OCI-LY7 (cell line): ENCODE data around the gene SVOPL. TPM values are rescaled to one million over a fixed set of nuclear protein-coding genes. Genes with fewer than 3 reads are reported as not detected.

ENCODE experiments used
- BruUV-seq: library from RNA; stranded (reverse); fragments of 400-500 nt; replicated peaks from 2 replicates; lab custom pipeline; 2021; lab: Mats Ljungman, UMichigan
- CTCF ChIA-PET: fragments of 300-600 bp; sonication (Branson Sonifier 250); formaldehyde crosslinking; loops from one replicate; lab custom pipeline; 2022; ENCODE audit warnings: antibody characterized with exemption; ENCODE audit not compliant: unreplicated experiment; lab: Charles Lee
- POLR2A ChIA-PET: fragments of 300-600 bp; sonication (Branson Sonifier 250); formaldehyde crosslinking; loops from one replicate; lab custom pipeline; 2022; ENCODE audit warnings: antibody characterized with exemption; lab: Charles Lee
- DNase-seq: peaks from one replicate; pipeline ENCODE4 v3.0.0-alpha.2; 2015; ENCODE audit warnings: low spot score
- H2AFZ ChIP-seq: fragments of 200-600 bp; sonication (generic), shearing (Covaris generic); 2 replicates; pipeline ENCODE4 v1.6.1; 2014; ENCODE audit warnings: mild to moderate bottlenecking, antibody characterized with exemption, low read length, moderate library complexity
- H3K27ac ChIP-seq: fragments of 200-600 bp; sonication (generic); 2 replicates; pipeline ENCODE4 v1.5.1; 2014; ENCODE audit warnings: mixed run types, low read depth, mild to moderate bottlenecking, moderate library complexity, low read length, inconsistent platforms; ENCODE audit not compliant: poor library complexity, severe bottlenecking
- H3K36me3 ChIP-seq: fragments of 200-600 bp; sonication (generic); 2 replicates; pipeline ENCODE4 v1.6.1; 2014; ENCODE audit warnings: mild to moderate bottlenecking, antibody characterized with exemption, low read length, moderate library complexity, mixed read lengths; ENCODE audit not compliant: insufficient read depth
- H3K4me1 ChIP-seq: fragments of 200-600 bp; sonication (generic); 2 replicates; pipeline ENCODE4 v1.5.1; 2014; ENCODE audit warnings: mild to moderate bottlenecking, low read length; ENCODE audit not compliant: insufficient read depth, poor library complexity, severe bottlenecking
- H3K4me2 ChIP-seq: fragments of 200-600 bp; sonication (generic); 2 replicates; pipeline ENCODE4 v1.6.1; 2014; ENCODE audit warnings: mild to moderate bottlenecking, low read length
- H3K4me3 ChIP-seq: fragments of 200-600 bp; sonication (generic); 2 replicates; pipeline ENCODE4 v1.5.1; 2014; ENCODE audit warnings: mild to moderate bottlenecking, low read depth, low read length; ENCODE audit not compliant: poor library complexity, severe bottlenecking
- H3K79me2 ChIP-seq: fragments of 200-600 bp; sonication (generic); 2 replicates; pipeline ENCODE4 v1.6.1; 2016; ENCODE audit warnings: low read depth, mild to moderate bottlenecking, low read length, moderate library complexity, mixed read lengths; ENCODE audit not compliant: insufficient read depth
- H3K9me2 ChIP-seq: fragments of 200-600 bp; sonication (generic); 2 replicates; pipeline ENCODE4 v1.6.1; 2016; ENCODE audit warnings: mild to moderate bottlenecking, low read length, mixed read lengths; ENCODE audit not compliant: insufficient read depth
- H3K9me3 ChIP-seq: fragments of 200-600 bp; sonication (generic); 2 replicates; pipeline ENCODE4 v1.6.1; 2014; ENCODE audit warnings: mild to moderate bottlenecking, mixed run types, low read length, mixed read lengths
- H4K20me1 ChIP-seq: fragments of 200-600 bp; sonication (generic); 2 replicates; pipeline ENCODE4 v1.6.1; 2014; ENCODE audit warnings: mild to moderate bottlenecking, antibody characterized with exemption, low read length, moderate library complexity, mixed read lengths; ENCODE audit not compliant: insufficient read depth
- EZH2phosphoT487 ChIP-seq: fragments of 200-600 bp; sonication (generic); IDR thresholded peaks from 2 replicates; pipeline ENCODE4 v1.6.1; 2018; ENCODE audit warnings: low read depth, borderline replicate concordance, mild to moderate bottlenecking, mixed run types, antibody characterized with exemption, low read length, moderate library complexity, mixed read lengths
- intact Hi-C: fragments of 100-400 bp; cut with micrococcal nuclease; formaldehyde crosslinking; loops from one replicate; pipeline ENCODE4 v1.10.0; 2022; ENCODE audit not compliant: unreplicated experiment
- total RNA-seq, 2 experiments: library from RNA; depleted of rRNA in 1 of 2; stranded (reverse); fragments of >200 nt in 1 of 2; shearing (Covaris generic) in 1 of 2; gene quantifications; 2 replicates each; pipeline ENCODE4 v1.2.3, GENCODE V29; 2014 to 2022
- TF ChIP-seq, protein P1 (sequence below): fragments of 200-600 bp; sonication (generic); conservative IDR thresholded peaks from 2 replicates; pipeline ENCODE4 v1.5.1; 2014; ENCODE audit warnings: mild to moderate bottlenecking, antibody characterized with exemption, low read length, moderate library complexity, mixed read lengths

SVOPL gene
- total RNA-seq, 2 experiments from 2014 or later, result not detected

DNA sequence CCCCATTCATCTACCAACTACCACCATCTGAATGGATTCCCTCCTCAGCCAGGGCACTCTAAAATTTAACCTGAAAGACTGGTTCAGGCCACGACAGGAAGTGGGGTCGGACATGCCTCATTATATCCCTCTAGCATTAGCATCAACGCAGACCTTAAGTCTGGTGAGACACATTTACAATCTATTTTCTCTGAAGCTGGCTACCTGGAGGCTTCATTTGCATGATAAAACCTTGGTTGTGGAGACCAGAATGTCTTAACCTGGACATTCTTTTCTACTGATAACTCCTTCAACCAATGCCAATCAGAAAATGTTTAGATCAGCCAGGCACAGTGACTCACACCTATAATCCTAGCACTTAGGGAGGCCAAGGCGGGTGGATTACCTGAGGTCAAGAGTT is 42.3 kb downstream of the SVOPL start:
- Histone ChIP-seq H3K9me2 (no peaks in the 10 kb centered on the region), H3K9me3 (no peaks in the 10 kb centered on the region), H3K79me2 (no peaks in the 10 kb centered on the region), H3K27ac (no peak overlapping the region), H4K20me1 (no peaks in the 10 kb centered on the region), H3K4me2 (no peak overlapping the region), H3K4me1 (no peaks in the 10 kb centered on the region), H3K36me3 (no peaks in the 10 kb centered on the region), H2AFZ (no peak overlapping the region), H3K4me3 (no peak overlapping the region)
- intact Hi-C loops, result no loop called here
- DNase-seq, result no peak
- BruUV-seq, result no TSS peak
- CTCF ChIA-PET, result no interaction called here
- POLR2A ChIA-PET, result no interaction called here
- TF ChIP-seq EZH2phosphoT487, result no peak
- TF ChIP-seq, protein P1, sequence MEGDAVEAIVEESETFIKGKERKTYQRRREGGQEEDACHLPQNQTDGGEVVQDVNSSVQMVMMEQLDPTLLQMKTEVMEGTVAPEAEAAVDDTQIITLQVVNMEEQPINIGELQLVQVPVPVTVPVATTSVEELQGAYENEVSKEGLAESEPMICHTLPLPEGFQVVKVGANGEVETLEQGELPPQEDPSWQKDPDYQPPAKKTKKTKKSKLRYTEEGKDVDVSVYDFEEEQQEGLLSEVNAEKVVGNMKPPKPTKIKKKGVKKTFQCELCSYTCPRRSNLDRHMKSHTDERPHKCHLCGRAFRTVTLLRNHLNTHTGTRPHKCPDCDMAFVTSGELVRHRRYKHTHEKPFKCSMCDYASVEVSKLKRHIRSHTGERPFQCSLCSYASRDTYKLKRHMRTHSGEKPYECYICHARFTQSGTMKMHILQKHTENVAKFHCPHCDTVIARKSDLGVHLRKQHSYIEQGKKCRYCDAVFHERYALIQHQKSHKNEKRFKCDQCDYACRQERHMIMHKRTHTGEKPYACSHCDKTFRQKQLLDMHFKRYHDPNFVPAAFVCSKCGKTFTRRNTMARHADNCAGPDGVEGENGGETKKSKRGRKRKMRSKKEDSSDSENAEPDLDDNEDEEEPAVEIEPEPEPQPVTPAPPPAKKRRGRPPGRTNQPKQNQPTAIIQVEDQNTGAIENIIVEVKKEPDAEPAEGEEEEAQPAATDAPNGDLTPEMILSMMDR, result no peak

GRCh38 chr7:138657854-138658386 is 43.2 kb downstream of the SVOPL start:
- BruUV-seq, result no TSS peak
- DNase-seq, result no peak
- H3K4me2 ChIP-seq, result no peak overlapping the region
- TF ChIP-seq EZH2phosphoT487, result no peak
- TF ChIP-seq, protein P1, result no peak
- H3K9me2 ChIP-seq, result no peaks in the 10 kb centered on the region
- POLR2A ChIA-PET, result interaction anchor here (1.2 kb wide), 1 partner anchor 18 kb away, joined by 3 read pairs; no protein-coding TSS in a partner anchor
- no peak overlapping the region for H3K27ac ChIP-seq
- no peaks in the 10 kb centered on the region for H4K20me1 ChIP-seq
- no peak overlapping the region for H3K4me3 ChIP-seq
- H3K36me3 ChIP-seq, result no peaks in the 10 kb centered on the region
- no peaks in the 10 kb centered on the region for H3K79me2 ChIP-seq
- no peaks in the 10 kb centered on the region for H3K9me3 ChIP-seq
- H2AFZ ChIP-seq, result no peak overlapping the region
- no peaks in the 10 kb centered on the region for H3K4me1 ChIP-seq
- intact Hi-C loops, result no loop called here
- CTCF ChIA-PET, result no interaction called here

- TF ChIP-seq, protein P1, result no peak
- H2AFZ ChIP-seq, result no peak overlapping the region
- H3K79me2 ChIP-seq, result no peaks in the 10 kb centered on the region
- POLR2A ChIA-PET, result interaction anchor here (1.2 kb wide), 1 partner anchor 17 kb away, joined by 3 read pairs; no protein-coding TSS in a partner anchor
- intact Hi-C loops, result no loop called here
- no peak overlapping the region for H3K27ac ChIP-seq
- H4K20me1 ChIP-seq, result no peaks in the 10 kb centered on the region
- H3K9me2 ChIP-seq, result no peaks in the 10 kb centered on the region
- H3K4me3 ChIP-seq, result no peak overlapping the region
- CTCF ChIA-PET, result no interaction called here
- DNase-seq, result no peak
- BruUV-seq, result no TSS peak
- no peaks in the 10 kb centered on the region for H3K4me1 ChIP-seq
- no peak overlapping the region for H3K4me2 ChIP-seq
- H3K9me3 ChIP-seq, result no peaks in the 10 kb centered on the region
- no peaks in the 10 kb centered on the region for H3K36me3 ChIP-seq
Observed at GRCh38 chr7:138656952-138657351, 44.2 kb downstream of the SVOPL start.
